AG09309 (cell line): ENCODE data around the gene DYNLRB1.

Experiments used
- DNase-seq: peaks from one replicate; pipeline ENCODE4 v3.0.0-alpha.2; 2010; ENCODE audit warnings: low read depth
- H3K4me3 ChIP-seq: 2 replicates; pipeline ENCODE4 v1.5.1; 2011; ENCODE audit warnings: mild to moderate bottlenecking, low read depth, low read length, moderate library complexity; ENCODE audit not compliant: control insufficient read depth
- TF ChIP-seq, protein P1 (sequence below): IDR thresholded peaks from 2 replicates; pipeline ENCODE4 v1.5.1; 2011; ENCODE audit warnings: mild to moderate bottlenecking, low read depth, low read length, inconsistent platforms; ENCODE audit not compliant: insufficient read depth, control insufficient read depth; ENCODE audit errors: missing control alignments

The DYNLRB1 gene

DNA sequence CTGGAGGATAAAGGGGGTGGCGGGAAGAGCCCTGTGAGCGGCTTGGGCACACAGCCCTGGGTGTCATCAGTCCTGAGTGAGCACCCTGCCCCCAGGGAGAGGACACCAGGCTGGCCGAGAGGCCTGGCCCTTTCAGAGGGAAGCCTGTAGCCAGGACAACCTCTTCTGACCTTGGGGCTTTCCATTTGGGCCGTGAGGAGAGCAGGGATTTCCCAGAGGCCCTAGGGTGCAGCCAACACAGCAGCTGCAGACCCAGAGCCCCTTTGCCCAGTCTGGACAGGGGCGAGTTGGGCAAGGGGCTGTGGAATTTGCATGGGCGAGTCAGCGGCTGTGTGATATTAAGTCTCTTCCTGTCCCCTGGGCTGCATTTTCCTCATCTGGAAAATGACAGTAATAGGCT is 48.6 kb downstream of the DYNLRB1 start:
- H3K4me3 ChIP-seq = no peak overlapping the region
- TF ChIP-seq, protein P1, sequence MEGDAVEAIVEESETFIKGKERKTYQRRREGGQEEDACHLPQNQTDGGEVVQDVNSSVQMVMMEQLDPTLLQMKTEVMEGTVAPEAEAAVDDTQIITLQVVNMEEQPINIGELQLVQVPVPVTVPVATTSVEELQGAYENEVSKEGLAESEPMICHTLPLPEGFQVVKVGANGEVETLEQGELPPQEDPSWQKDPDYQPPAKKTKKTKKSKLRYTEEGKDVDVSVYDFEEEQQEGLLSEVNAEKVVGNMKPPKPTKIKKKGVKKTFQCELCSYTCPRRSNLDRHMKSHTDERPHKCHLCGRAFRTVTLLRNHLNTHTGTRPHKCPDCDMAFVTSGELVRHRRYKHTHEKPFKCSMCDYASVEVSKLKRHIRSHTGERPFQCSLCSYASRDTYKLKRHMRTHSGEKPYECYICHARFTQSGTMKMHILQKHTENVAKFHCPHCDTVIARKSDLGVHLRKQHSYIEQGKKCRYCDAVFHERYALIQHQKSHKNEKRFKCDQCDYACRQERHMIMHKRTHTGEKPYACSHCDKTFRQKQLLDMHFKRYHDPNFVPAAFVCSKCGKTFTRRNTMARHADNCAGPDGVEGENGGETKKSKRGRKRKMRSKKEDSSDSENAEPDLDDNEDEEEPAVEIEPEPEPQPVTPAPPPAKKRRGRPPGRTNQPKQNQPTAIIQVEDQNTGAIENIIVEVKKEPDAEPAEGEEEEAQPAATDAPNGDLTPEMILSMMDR = no peak

GRCh38 chr20:34566978-34567891 is 51.0 kb downstream of the DYNLRB1 start:
- no peak for DNase-seq
- TF ChIP-seq, protein P1 = no peak

More for the DNA sequence above, 48.6 kb downstream of the DYNLRB1 start:
- DNase-seq = no peak

DNA sequence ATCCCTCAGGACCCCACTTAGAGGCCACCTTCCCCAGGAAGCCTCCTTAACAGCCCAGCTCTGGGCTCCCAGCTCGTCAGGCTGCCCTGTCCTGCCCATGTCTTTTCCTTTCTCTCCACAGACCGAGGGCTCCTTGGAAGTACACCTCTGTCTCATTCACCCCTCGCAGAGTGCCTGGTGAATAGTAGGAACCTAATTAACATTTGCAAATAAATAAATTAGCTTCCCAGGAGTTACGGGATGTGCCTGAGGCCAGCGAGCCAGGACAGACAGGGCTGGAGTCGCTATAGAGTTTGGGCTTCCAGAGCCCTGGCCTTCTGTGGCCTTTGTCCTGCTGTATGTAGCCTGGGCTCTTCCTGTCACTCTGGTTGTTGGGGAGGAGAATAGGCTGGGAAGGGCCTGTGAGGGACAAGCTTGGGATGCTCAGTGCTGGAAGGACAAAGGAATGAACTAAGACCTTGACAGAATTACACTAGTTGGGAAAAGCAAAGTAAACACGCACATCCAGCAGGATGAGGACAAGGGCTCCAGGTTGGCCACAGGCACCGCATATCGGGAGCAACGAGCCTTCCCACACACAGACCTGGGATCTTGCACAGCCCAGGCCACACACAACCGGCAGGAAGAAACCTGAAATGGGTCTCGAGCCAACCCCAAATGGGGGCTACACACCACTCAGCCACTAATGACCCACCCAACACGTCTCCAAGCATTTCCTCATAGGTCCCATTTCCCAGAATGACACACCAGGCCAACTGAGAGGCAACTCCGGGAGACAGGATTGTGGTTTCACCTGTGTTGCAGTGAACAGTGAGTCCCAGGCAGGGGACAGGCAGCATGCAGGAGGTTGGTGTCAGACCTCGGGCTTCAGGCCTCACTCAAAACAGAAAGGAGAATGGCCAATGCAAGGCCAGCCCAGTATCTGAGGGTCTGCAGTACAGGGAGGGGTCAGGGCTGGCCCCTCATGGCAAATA is 52.0 kb downstream of the DYNLRB1 start:
- H3K4me3 ChIP-seq = no peak overlapping the region
- TF ChIP-seq, protein P1 = no peak
- DNase-seq = no peak

More at GRCh38 chr20:34566978-34567891, 51.0 kb downstream of the DYNLRB1 start:
- no peak overlapping the region for H3K4me3 ChIP-seq

DNA sequence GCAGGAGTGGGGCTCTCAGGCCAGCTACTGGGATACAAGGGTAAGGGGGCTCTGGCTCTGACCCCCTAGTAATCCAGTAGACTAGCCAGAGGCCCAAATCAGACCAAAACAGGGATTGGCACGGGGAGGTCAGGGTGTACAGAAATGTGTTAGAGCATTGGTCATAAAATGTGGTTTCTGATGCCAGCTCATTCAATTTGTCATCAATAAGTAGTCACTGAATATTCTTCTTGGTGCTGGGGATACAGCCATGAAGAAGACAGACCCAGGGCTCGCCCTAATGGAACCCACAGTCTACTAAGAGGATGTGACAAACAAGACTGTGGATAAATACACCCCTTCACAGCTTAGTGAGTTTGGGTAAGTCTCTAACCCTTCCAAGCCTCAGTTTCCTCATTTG is 53.4 kb downstream of the DYNLRB1 start:
- no peak for DNase-seq
- H3K4me3 ChIP-seq = no peak overlapping the region
- TF ChIP-seq, protein P1 = no peak

- peak; percentile 28 for DNase-seq
- TF ChIP-seq, protein P1 = no peak
- no peak overlapping the region for H3K4me3 ChIP-seq
These were observed 54.7 kb downstream of the DYNLRB1 start for GRCh38 chr20:34570859-34571306.

DNA sequence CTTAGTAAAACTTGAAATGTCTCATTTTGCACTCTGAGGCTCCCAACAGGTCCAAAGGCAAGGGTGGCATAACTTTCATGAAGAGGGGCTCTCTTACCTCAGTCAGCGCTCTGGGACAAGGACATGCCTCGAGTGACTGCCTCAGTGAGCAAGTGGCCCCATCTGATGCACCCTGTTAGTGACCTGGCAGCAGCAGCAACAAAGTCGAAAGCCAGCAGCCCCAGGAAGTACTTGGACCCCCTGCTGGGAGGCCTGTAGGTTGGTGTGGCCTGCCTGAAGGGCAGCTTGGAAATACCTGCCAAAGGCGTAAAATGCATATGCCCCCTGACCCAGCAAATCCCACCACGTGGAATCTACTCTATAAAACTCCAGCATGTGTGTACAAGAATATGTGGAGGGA is 55.5 kb downstream of the DYNLRB1 start:
- TF ChIP-seq, protein P1 = no peak
- DNase-seq = no peak
- H3K4me3 ChIP-seq = no peak overlapping the region
